ENCODE measurements around the gene HMCN1. TPM values are rescaled to one million over a fixed set of nuclear protein-coding genes. Genes with fewer than 3 reads are reported as not detected.

HMCN1 gene
- total RNA-seq, 1 experiment from 2014 or later: 0.44 TPM

- DNase-seq (ENCODE audit: low read depth): peak; percentile 72
- in situ Hi-C loops (cut with HindIII; ENCODE audit: low pct_unique_long_range_greater_than_20kb, low sequenced_read_pairs): no loop called here
These were observed 235.4 kb downstream of the HMCN1 start for GRCh38 chr1:185969524-185969991.

DNA sequence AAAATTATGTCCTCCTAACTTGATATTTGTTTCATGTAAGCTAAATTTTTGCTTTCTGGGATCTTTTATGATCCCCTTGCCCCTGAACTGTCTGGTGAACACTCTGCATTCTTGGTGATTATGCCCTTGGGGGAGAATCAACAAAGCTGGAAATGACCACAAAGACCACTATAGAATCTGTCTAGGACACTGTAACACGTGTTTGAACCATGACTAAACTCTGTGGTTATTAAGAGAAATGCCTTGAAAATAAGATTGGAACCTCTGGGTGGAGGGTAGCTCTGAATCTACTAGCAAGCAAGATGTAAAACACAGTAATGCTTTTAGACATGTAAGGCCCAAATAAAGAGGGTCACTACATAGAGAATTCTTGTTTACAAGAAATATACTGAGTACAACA lies 237.5 kb downstream of the HMCN1 start:
- DNase-seq (ENCODE audit: low read depth): peak; percentile 32
- in situ Hi-C loops (cut with HindIII; ENCODE audit: low pct_unique_long_range_greater_than_20kb, low sequenced_read_pairs): no loop called here

DNA sequence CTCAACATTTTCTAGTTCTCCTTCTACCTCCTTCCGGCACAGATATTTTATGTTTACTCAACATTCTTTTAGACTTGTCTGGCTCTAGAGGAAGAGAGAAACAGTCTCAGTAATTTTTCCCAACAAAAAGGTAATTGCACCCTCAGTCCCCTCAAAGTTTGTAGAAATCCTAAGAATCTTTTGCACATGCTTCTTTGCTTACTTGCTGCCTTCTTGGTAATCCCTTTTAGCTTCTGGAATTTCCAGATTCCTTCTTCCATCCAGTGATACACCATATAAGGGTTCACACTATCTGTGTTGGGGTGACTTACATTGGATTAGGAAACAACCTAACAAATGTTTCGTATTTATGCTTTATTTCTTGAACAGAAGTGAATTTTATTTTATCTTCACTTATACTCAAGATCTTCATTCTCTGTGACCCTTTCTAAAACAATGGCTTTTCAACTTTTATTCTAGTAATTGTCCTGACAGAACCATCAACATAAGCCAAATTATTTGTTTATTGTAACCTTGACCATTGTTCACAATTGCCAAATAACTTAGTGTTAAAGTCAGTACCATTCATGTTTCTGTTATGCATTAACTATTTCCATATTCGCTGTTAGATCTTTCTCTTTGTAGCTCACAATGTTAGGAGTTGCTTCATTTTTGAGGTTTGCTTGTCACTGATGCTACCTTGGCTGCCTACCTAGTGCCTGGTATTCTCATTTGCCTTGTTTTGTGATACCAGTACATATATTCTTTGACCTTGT lies 238.1 kb downstream of the HMCN1 start:
- in situ Hi-C loops (cut with HindIII; ENCODE audit: low pct_unique_long_range_greater_than_20kb, low sequenced_read_pairs): no loop called here
- no peak for DNase-seq (ENCODE audit: low read depth)

DNA sequence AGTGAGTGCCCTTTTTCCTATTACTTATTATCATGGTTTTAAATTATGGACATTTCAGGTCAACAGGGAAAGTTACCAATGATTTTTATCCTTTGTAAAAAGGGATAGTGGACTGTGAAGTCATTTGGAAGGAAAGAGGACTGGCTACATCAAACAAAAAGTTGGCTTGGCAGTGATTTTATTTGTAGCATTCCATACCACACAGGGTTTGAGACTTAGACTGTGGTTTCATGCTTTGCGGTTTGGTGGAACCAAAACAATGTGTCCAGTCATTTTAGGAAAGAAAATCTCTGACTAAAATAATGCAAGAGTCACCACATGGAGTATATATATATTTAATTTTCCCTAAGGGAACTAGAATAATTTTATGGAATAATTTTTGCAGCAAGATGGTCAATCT lies 239.5 kb downstream of the HMCN1 start:
- DNase-seq (ENCODE audit: low read depth): peak; percentile 41
- in situ Hi-C loops (cut with HindIII; ENCODE audit: low pct_unique_long_range_greater_than_20kb, low sequenced_read_pairs): no loop called here

GRCh38 chr1:185974367-185975170 lies 240.4 kb downstream of the HMCN1 start:
- in situ Hi-C loops (cut with HindIII; ENCODE audit: low pct_unique_long_range_greater_than_20kb, low sequenced_read_pairs): no loop called here
- DNase-seq (ENCODE audit: low read depth): no peak

DNA sequence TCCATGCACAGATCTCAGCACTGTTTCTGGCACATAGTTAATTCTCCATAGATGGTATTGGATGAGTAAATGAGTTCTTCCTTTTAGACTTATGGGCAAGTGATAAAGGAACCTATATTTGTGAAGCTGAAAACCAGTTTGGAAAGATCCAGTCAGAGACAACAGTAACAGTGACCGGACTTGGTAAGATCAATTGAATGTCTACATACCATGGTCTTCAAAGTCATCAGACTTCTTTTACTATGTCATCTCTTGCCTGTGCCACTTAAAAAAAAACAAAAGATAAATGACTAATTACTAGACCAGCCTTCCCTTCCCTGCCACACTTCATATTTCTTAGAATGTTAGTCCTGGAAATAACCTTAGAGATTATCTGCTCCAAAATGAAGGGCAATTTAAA lies 246.7 kb downstream of the HMCN1 start:
- in situ Hi-C loops (cut with HindIII; ENCODE audit: low pct_unique_long_range_greater_than_20kb, low sequenced_read_pairs): no loop called here

GRCh38 chr1:185984113-185984836 lies 250.1 kb downstream of the HMCN1 start:
- in situ Hi-C loops (cut with HindIII; ENCODE audit: low pct_unique_long_range_greater_than_20kb, low sequenced_read_pairs): no loop called here

More for the DNA sequence above, 246.7 kb downstream of the HMCN1 start:
- DNase-seq (ENCODE audit: low read depth): no peak

GRCh38 chr1:185987611-185988321 lies 253.6 kb downstream of the HMCN1 start:
- no peak for DNase-seq (ENCODE audit: low read depth)
- in situ Hi-C loops (cut with HindIII; ENCODE audit: low pct_unique_long_range_greater_than_20kb, low sequenced_read_pairs): no loop called here

More at GRCh38 chr1:185984113-185984836, 250.1 kb downstream of the HMCN1 start:
- DNase-seq (ENCODE audit: low read depth): no peak

GRCh38 chr1:185990565-185990964 lies 256.4 kb downstream of the HMCN1 start:
- in situ Hi-C loops (cut with HindIII; ENCODE audit: low pct_unique_long_range_greater_than_20kb, low sequenced_read_pairs): no loop called here
- DNase-seq (ENCODE audit: low read depth): no peak

GRCh38 chr1:185991266-185991665 lies 257.1 kb downstream of the HMCN1 start:
- in situ Hi-C loops (cut with HindIII; ENCODE audit: low pct_unique_long_range_greater_than_20kb, low sequenced_read_pairs): no loop called here
- no peak for DNase-seq (ENCODE audit: low read depth)

- peak; percentile 44 for DNase-seq (ENCODE audit: low read depth)
- in situ Hi-C loops (cut with HindIII; ENCODE audit: low pct_unique_long_range_greater_than_20kb, low sequenced_read_pairs): no loop called here
These were observed 262.0 kb downstream of the HMCN1 start for GRCh38 chr1:185996211-185996610.

- in situ Hi-C loops (cut with HindIII; ENCODE audit: low pct_unique_long_range_greater_than_20kb, low sequenced_read_pairs): no loop called here
- DNase-seq (ENCODE audit: low read depth): no peak
These were observed 264.2 kb downstream of the HMCN1 start for GRCh38 chr1:185998391-185998790.

DNA sequence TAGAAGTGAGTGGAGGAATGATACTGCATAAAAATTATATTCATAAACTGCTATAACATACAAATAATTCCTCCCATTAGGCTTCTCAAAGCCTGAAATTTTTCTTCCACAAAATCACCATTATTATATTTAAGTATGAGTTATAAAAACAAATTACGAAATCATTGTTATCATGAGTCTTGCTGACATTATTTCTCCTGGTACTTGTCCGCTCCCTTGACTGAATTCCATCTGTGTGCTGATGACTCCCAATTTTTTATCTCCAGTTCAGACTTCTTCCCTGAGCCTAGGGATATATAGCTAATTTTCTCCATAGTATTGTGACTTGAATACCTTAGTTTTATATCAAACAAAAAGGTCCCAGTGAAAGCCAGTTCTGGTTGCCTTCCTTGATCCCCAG lies 268.2 kb downstream of the HMCN1 start:
- DNase-seq (ENCODE audit: low read depth): no peak
- in situ Hi-C loops (cut with HindIII; ENCODE audit: low pct_unique_long_range_greater_than_20kb, low sequenced_read_pairs): no loop called here

- in situ Hi-C loops (cut with HindIII; ENCODE audit: low pct_unique_long_range_greater_than_20kb, low sequenced_read_pairs): no loop called here
These were observed 275.0 kb downstream of the HMCN1 start for GRCh38 chr1:186009039-186009737.

GRCh38 chr1:186014370-186015037 lies 280.3 kb downstream of the HMCN1 start:
- no peak for DNase-seq (ENCODE audit: low read depth)
- in situ Hi-C loops (cut with HindIII; ENCODE audit: low pct_unique_long_range_greater_than_20kb, low sequenced_read_pairs): no loop called here

More at GRCh38 chr1:186009039-186009737, 275.0 kb downstream of the HMCN1 start:
- DNase-seq (ENCODE audit: low read depth): no peak

DNA sequence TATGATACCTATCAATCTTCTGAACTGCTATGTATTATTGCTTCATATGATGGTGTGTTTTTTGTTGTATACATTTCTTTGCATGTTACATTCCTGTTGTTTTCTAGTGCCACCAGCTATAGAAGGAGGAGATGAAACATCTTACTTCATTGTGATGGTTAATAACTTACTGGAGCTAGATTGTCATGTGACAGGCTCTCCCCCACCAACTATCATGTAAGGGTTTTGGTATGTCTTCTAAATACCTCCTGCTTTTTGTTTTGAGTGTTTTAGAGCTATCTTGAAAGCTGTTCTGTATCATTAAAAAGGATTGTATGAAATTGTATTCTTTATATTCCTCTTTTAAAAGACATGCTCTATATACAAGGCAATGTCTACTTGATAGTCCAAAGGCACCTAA lies 282.7 kb downstream of the HMCN1 start:
- in situ Hi-C loops (cut with HindIII; ENCODE audit: low pct_unique_long_range_greater_than_20kb, low sequenced_read_pairs): no loop called here

GRCh38 chr1:186022184-186022583 lies 288.0 kb downstream of the HMCN1 start:
- in situ Hi-C loops (cut with HindIII; ENCODE audit: low pct_unique_long_range_greater_than_20kb, low sequenced_read_pairs): no loop called here
- no peak for DNase-seq (ENCODE audit: low read depth)

More for the DNA sequence above, 282.7 kb downstream of the HMCN1 start:
- DNase-seq (ENCODE audit: low read depth): no peak

Measured in Caki2 (cell line).